Uterus (tissue), 2 donors: ENCODE results near the gene ALDH8A1.

Experiments
- CTCF ChIP-seq, 4 experiments: fragments of 200-600 bp in 2 of 4; fragments of 450-650 bp in 2 of 4; sonication (generic) in 2 of 4; IDR thresholded peaks; one replicate each; pipeline ENCODE4 v1.5.1; 2016 to 2019; ENCODE audit warnings: antibody characterized with exemption in 4 of 4, mild to moderate bottlenecking in 2 of 4, moderate library complexity in 1 of 4
- POLR2A ChIP-seq, 2 donors: fragments of 450-650 bp; IDR thresholded peaks; one replicate each; pipeline ENCODE4 v1.6.1; 2016; ENCODE audit warnings: antibody characterized with exemption in 2 of 2, mild to moderate bottlenecking in 1 of 2, moderate library complexity in 1 of 2

GRCh38 chr6:134959603-134960002 is 9.7 kb upstream of the ALDH8A1 start:
- no peak for TF ChIP-seq CTCF (IDR thresholded peaks at IDR 0.05)
- TF ChIP-seq POLR2A (IDR thresholded peaks at IDR 0.05) = no peak
